CD4-positive, CD25-positive, alpha-beta regulatory T cell (primary cell): Measurements from ENCODE around the gene CRISP1. TPM values are rescaled to one million over a fixed set of nuclear protein-coding genes. Genes with fewer than 3 reads are reported as not detected.

Experiments
- ATAC-seq, 2 donors: fragments of 150-1000 bp; cut with Tn5 transposase; one replicate each; pipeline ENCODE4 v1.10.0; 2021; ENCODE audit warnings: low read depth in 2 of 2, moderate number of reproducible peaks in 2 of 2, moderate library complexity in 1 of 2
- DNase-seq, 3 donors: peaks; one replicate each; pipeline versions ENCODE4 v3.0.0 to v3.0.0-alpha.2; 2012 to 2022; ENCODE audit warnings: mixed read lengths in 1 of 3
- H3K27ac ChIP-seq: one replicate; pipeline ENCODE4 v1.7.0; 2013; ENCODE audit warnings: mild to moderate bottlenecking, low read length; ENCODE audit not compliant: insufficient read depth, poor library complexity, severe bottlenecking
- H3K27me3 ChIP-seq: one replicate; pipeline ENCODE4 v1.7.0; 2013; ENCODE audit warnings: low read length; ENCODE audit not compliant: control insufficient read depth, insufficient read depth
- H3K36me3 ChIP-seq: one replicate; pipeline ENCODE4 v1.7.0; 2013; ENCODE audit warnings: mild to moderate bottlenecking, low read length, moderate library complexity; ENCODE audit not compliant: control insufficient read depth, insufficient read depth
- H3K4me1 ChIP-seq: 2 replicates; pipeline ENCODE4 v1.7.0; 2013; ENCODE audit warnings: mild to moderate bottlenecking, low read length; ENCODE audit not compliant: insufficient read depth, control insufficient read depth, poor library complexity, severe bottlenecking
- H3K4me3 ChIP-seq: one replicate; pipeline ENCODE4 v1.7.0; 2013; ENCODE audit warnings: low read depth, mild to moderate bottlenecking, low read length, moderate library complexity
- H3K9me3 ChIP-seq, 2 experiments: 1 replicate in 1 of 2; 2 replicates in 1 of 2; pipeline ENCODE4 v1.7.0; 2013; ENCODE audit warnings: low read length in 2 of 2, mild to moderate bottlenecking in 1 of 2, moderate library complexity in 1 of 2; ENCODE audit not compliant: control insufficient read depth in 2 of 2
- H3K27ac Mint-ChIP-seq, 3 donors: one replicate each; pipeline ENCODE4 v1.8.0; 2020 to 2022; ENCODE audit warnings: mild to moderate bottlenecking in 3 of 3, mixed read lengths in 3 of 3, moderate library complexity in 2 of 3
- H3K27me3 Mint-ChIP-seq: one replicate; pipeline ENCODE4 v1.8.0; 2022; ENCODE audit warnings: mild to moderate bottlenecking, mixed read lengths
- H3K36me3 Mint-ChIP-seq: one replicate; pipeline ENCODE4 v1.8.0; 2020; ENCODE audit warnings: mixed read lengths
- H3K4me1 Mint-ChIP-seq, 4 donors: one replicate each; pipeline ENCODE4 v1.8.0; 2020 to 2022; ENCODE audit warnings: mixed read lengths in 4 of 4, mild to moderate bottlenecking in 1 of 4
- H3K4me3 Mint-ChIP-seq, 4 donors: one replicate each; pipeline ENCODE4 v1.8.0; 2020 to 2022; ENCODE audit warnings: mild to moderate bottlenecking in 4 of 4, mixed read lengths in 4 of 4, moderate library complexity in 3 of 4
- H3K9me3 Mint-ChIP-seq, 7 donors: one replicate each; pipeline ENCODE4 v1.8.0; 2020 to 2022; ENCODE audit warnings: mixed read lengths in 7 of 7, mild to moderate bottlenecking in 3 of 7, moderate library complexity in 2 of 7
- polyA plus RNA-seq, 4 donors: library from polyadenylated mRNA; unstranded; fragments of 300-500 nt; fragmentation: Illumina TruSeq; gene quantifications; one replicate each; pipeline ENCODE4 v1.2.3, GENCODE V29; 2021
- total RNA-seq: library from RNA; stranded (reverse); gene quantifications from one replicate; pipeline ENCODE4 v1.2.3, GENCODE V29; 2022

CRISP1 gene
- total and polyA plus RNA-seq, 5 donors from 2014 or later: not detected

DNA sequence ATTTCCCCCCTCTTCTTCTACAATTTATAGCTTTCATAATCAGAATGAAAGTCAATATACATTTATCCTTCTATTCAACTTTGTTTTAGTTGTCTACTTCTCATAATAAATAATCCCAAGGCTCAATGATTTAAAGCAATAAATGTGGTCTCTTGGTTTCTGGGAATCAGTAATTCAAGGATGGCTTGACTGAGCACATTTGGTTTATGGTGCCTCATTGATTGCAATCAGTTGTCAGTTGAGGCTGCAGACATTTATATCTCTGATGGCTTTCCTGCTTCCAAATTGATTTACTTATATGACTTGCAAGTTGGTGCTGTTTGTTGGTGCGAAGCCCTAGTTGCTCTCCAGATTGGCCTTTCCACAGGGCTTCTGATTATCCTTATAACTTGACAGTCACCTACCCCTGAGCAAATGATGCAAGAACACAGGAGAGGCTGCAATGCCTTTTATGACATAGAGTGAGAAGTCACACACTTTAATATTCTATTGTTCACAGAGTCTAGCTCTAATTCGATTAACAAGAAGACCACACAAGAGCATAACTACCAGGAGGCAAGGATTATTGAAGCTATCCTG is 2.7 kb upstream of the CRISP1 start:
- H3K4me3 Mint-ChIP-seq: no peak overlapping the region
- H3K9me3 ChIP-seq: no peaks in the 10 kb centered on the region
- H3K27ac ChIP-seq: no peak overlapping the region
- H3K4me1 ChIP-seq: no peaks in the 10 kb centered on the region
- no peaks in the 10 kb centered on the region for H3K4me1 Mint-ChIP-seq
- H3K36me3 ChIP-seq: no peaks in the 10 kb centered on the region
- no peak for DNase-seq
- no peak overlapping the region for H3K27ac Mint-ChIP-seq
- H3K27me3 Mint-ChIP-seq: no peaks in the 10 kb centered on the region
- no peak for ATAC-seq
- H3K27me3 ChIP-seq: no peaks in the 10 kb centered on the region
- peaks cover 2 to 10% (median 4%) of the 10 kb centered on the region in 7 donors for H3K9me3 Mint-ChIP-seq
- H3K36me3 Mint-ChIP-seq: no peaks in the 10 kb centered on the region
- no peak overlapping the region for H3K4me3 ChIP-seq

DNA sequence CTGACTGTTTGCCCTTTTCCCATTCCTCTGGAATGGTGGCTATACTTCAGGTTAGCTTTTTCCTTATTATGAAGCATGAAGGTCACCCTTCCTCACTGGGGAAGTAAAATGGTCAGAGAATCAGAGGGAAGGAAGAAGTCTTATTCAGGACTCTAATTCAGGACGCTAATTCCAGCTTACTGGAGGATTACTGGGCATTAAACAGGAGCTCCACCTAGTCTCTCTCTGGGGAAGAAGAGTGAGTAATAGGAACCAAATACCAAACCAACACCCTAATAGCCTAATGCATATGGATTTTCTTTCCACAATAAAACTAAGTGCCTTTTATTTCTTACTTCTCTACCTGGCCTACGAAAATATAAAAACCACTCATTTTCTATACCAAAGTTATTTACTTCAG is 10.1 kb downstream of the CRISP1 start:
- no peaks in the 10 kb centered on the region for H3K27me3 Mint-ChIP-seq
- no peak for ATAC-seq
- Histone ChIP-seq H3K36me3 (no peaks in the 10 kb centered on the region), H3K27ac (no peak overlapping the region), H3K4me3 (no peak overlapping the region), H3K27me3 (no peaks in the 10 kb centered on the region), H3K4me1 (no peaks in the 10 kb centered on the region), H3K9me3 (no peaks in the 10 kb centered on the region)
- no peak overlapping the region for H3K27ac Mint-ChIP-seq
- H3K4me3 Mint-ChIP-seq: no peak overlapping the region
- no peak for DNase-seq
- no peaks in the 10 kb centered on the region for H3K36me3 Mint-ChIP-seq
- H3K9me3 Mint-ChIP-seq: peaks cover 0 to 6% (median 0%) of the 10 kb centered on the region in 7 donors
- no peaks in the 10 kb centered on the region for H3K4me1 Mint-ChIP-seq

DNA sequence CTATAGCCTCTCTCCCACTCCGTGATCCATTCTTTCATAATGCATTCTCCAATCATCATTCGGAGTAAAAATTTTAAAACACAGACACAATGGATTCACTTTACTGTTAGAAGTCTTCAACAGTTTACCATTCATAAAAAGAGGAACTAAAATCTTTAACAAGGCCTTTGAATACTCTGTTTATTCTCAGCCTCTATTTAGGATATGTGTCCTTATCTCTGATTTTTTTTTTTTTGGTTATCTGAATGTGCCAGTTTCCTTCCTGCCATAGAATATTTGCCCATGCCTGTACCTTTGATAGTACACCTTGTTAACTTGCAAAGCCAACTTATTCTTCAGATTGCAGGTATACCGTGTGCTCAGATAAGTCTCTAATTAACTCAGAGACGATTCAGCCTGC is 11.1 kb downstream of the CRISP1 start:
- Mint-ChIP-seq H3K36me3 (no peaks in the 10 kb centered on the region), H3K4me3 (no peak overlapping the region), H3K27me3 (no peaks in the 10 kb centered on the region), H3K4me1 (no peaks in the 10 kb centered on the region), H3K27ac (no peak overlapping the region), H3K9me3 (peaks cover 0 to 6% (median 0%) of the 10 kb centered on the region in 7 donors)
- Histone ChIP-seq H3K27ac (no peak overlapping the region), H3K4me1 (no peaks in the 10 kb centered on the region), H3K27me3 (no peaks in the 10 kb centered on the region), H3K4me3 (no peak overlapping the region), H3K9me3 (no peaks in the 10 kb centered on the region), H3K36me3 (no peaks in the 10 kb centered on the region)
- DNase-seq: no peak
- ATAC-seq: no peak

DNA sequence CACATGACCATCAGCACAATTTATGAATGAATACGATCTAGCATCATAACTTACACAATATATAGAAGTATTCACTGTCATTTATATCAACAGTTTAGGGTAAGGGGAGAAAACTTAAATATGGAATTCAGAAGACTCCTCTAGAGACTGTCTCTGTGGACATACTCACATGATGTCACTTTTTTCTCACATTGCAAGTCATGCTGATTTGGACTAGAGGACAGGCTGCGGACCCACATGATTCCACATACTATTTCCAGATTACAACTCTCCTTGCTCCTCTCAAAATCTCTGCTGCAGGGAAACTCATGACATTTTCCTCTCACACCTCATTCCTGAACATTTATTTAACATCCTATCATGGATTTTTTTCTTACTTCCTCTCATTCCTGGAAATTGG is 13.4 kb downstream of the CRISP1 start:
- no peaks in the 10 kb centered on the region for H3K4me1 Mint-ChIP-seq
- Histone ChIP-seq H3K27ac (no peak overlapping the region), H3K4me1 (no peaks in the 10 kb centered on the region), H3K4me3 (no peak overlapping the region), H3K36me3 (no peaks in the 10 kb centered on the region), H3K27me3 (no peaks in the 10 kb centered on the region), H3K9me3 (no peaks in the 10 kb centered on the region)
- peaks cover 4% of the 10 kb centered on the region for H3K27me3 Mint-ChIP-seq
- H3K9me3 Mint-ChIP-seq: peaks cover 0 to 3% (median 0%) of the 10 kb centered on the region in 7 donors
- no peaks in the 10 kb centered on the region for H3K36me3 Mint-ChIP-seq
- DNase-seq (no peak), ATAC-seq (no peak)
- H3K27ac Mint-ChIP-seq: no peak overlapping the region
- no peak overlapping the region for H3K4me3 Mint-ChIP-seq

DNA sequence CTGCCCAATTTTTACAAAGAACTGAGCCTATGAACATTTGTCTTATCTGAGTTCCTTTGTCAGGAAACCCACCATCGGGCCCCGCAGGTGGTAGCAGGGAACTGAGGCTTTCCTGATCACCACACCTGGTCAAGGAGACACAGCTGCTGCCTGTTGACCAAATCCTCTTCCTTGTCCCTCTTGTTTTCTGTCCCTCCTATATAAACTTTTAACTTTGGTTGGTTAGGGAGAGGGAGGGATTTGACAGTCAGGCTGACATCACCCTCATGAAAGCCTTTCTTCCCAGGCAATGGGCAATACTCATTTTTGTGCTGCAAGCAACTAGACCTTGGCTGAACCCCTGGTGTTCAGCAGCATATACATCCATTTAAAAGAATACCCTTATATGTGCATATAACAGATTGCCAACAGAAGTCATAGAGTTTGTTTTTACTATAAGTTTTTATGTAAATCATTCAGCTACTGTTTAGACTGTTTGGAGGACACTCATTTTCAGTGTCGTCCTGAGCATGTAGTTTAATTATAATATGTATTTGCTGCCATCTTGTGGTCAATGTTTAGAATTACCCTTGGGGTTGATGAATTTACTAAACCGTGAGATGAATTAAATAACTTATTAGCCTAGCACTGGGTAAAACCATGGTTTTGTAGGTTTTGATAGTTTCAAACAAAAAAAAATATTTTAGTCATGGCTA is 17.0 kb downstream of the CRISP1 start:
- DNase-seq: peak in 2 of 3 donors; percentile 18 to 42
- H3K9me3 ChIP-seq: no peaks in the 10 kb centered on the region
- no peak overlapping the region for H3K27ac ChIP-seq
- H3K4me3 ChIP-seq: no peak overlapping the region
- H3K27ac Mint-ChIP-seq: peak overlapping the region in 1 of 3 donors; percentile 29
- H3K36me3 ChIP-seq: no peaks in the 10 kb centered on the region
- no peaks in the 10 kb centered on the region for H3K4me1 ChIP-seq
- H3K27me3 Mint-ChIP-seq: peaks cover 4% of the 10 kb centered on the region
- H3K4me1 Mint-ChIP-seq: no peaks in the 10 kb centered on the region
- H3K9me3 Mint-ChIP-seq: no peaks in the 10 kb centered on the region
- no peak for ATAC-seq
- H3K4me3 Mint-ChIP-seq: no peak overlapping the region
- H3K27me3 ChIP-seq: no peaks in the 10 kb centered on the region
- H3K36me3 Mint-ChIP-seq: no peaks in the 10 kb centered on the region

DNA sequence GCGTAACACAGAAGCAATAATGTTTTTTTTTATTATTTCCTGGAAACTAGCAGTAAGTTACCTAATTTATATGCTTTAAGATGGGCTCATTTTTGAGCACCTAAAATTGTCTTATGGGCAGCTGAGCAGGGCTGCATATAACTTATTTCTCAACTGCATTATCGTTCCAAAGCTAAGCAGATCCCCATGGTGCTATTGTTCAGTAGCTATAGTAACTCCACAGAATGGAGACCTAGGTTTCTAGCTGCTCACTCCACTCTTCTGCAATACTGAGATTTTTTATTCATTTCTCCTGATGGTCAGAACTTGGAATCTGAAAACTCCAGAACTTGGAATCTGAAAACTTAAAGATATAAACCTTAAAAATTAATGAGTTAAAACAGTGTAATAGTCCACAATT is 18.7 kb downstream of the CRISP1 start:
- no peaks in the 10 kb centered on the region for H3K36me3 ChIP-seq
- H3K9me3 Mint-ChIP-seq: peaks cover 0 to 2% (median 0%) of the 10 kb centered on the region in 7 donors
- H3K27me3 ChIP-seq: no peaks in the 10 kb centered on the region
- no peak overlapping the region for H3K27ac ChIP-seq
- DNase-seq (no peak), ATAC-seq (no peak)
- no peaks in the 10 kb centered on the region for H3K9me3 ChIP-seq
- no peaks in the 10 kb centered on the region for H3K4me1 ChIP-seq
- H3K36me3 Mint-ChIP-seq: no peaks in the 10 kb centered on the region
- peaks cover 4% of the 10 kb centered on the region for H3K27me3 Mint-ChIP-seq
- no peaks in the 10 kb centered on the region for H3K4me1 Mint-ChIP-seq
- no peak overlapping the region for H3K4me3 Mint-ChIP-seq
- no peak overlapping the region for H3K27ac Mint-ChIP-seq
- H3K4me3 ChIP-seq: no peak overlapping the region

DNA sequence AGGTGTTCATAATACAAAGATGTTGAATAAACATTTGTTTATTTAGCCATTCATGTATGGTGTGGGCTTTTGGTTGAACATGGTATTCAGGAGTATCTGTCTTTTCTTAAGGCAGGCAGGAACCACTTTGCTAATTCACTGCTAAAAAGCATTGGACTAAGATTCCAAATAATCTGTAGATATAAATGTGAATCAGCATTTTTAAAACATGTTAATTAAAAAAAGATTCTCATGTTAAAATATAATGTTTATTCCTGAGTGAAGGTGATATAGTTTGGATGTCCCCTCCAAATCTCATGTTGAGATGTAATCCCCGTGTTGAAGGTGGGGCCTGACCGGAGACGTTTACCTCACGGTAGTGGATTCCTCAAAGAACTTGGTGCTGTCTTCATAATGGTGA is 19.3 kb downstream of the CRISP1 start:
- ATAC-seq (no peak), DNase-seq (no peak)
- Mint-ChIP-seq H3K36me3 (no peaks in the 10 kb centered on the region), H3K27me3 (peaks cover 4% of the 10 kb centered on the region), H3K9me3 (peaks cover 0 to 2% (median 0%) of the 10 kb centered on the region in 7 donors), H3K27ac (no peak overlapping the region), H3K4me1 (no peaks in the 10 kb centered on the region), H3K4me3 (no peak overlapping the region)
- no peaks in the 10 kb centered on the region for H3K9me3 ChIP-seq
- no peak overlapping the region for H3K4me3 ChIP-seq
- H3K4me1 ChIP-seq: no peaks in the 10 kb centered on the region
- H3K27ac ChIP-seq: no peak overlapping the region
- H3K27me3 ChIP-seq: no peaks in the 10 kb centered on the region
- H3K36me3 ChIP-seq: no peaks in the 10 kb centered on the region

DNA sequence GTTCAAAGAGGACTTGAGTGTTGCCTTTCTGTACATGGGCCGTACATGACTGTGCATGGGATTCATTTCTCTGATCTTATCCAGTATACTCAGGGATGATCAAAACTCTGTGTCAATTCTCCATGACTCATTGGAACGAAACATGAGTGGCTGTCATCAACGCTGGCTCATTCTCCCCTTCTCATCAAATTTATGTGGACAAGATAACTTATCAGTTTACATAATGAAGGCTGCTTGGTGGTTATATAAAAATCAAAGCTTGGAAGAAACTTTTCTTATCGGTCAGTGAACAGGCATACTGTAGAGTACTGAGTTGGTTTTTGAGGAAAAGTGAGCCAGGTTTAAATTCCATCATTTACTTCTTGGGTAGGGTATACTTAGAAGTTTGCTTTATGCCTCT is 24.9 kb downstream of the CRISP1 start:
- no peak for ATAC-seq
- H3K36me3 Mint-ChIP-seq: no peaks in the 10 kb centered on the region

More for the DNA sequence above, 24.9 kb downstream of the CRISP1 start:
- Histone ChIP-seq H3K27ac (no peak overlapping the region), H3K4me3 (no peak overlapping the region), H3K36me3 (no peaks in the 10 kb centered on the region), H3K9me3 (no peaks in the 10 kb centered on the region), H3K4me1 (no peaks in the 10 kb centered on the region), H3K27me3 (no peaks in the 10 kb centered on the region)
- Mint-ChIP-seq H3K27ac (no peak overlapping the region), H3K4me1 (no peaks in the 10 kb centered on the region), H3K27me3 (peaks cover 4% of the 10 kb centered on the region), H3K9me3 (peaks cover 0 to 5% (median 0%) of the 10 kb centered on the region in 7 donors), H3K4me3 (no peak overlapping the region)
- no peak for DNase-seq
